GM12873 (cell line): ENCODE data around the gene OR10C1.

ENCODE experiments used
- TF ChIP-seq, protein P1 (sequence below): IDR thresholded peaks from 2 replicates; pipeline ENCODE4 v1.5.1; 2012; ENCODE audit warnings: low read depth, mild to moderate bottlenecking, moderate library complexity, low read length, control low read depth; ENCODE audit not compliant: insufficient read depth; ENCODE audit errors: missing control alignments

OR10C1 gene

GRCh38 chr6:29478740-29479139 lies 39.6 kb downstream of the OR10C1 start:
- TF ChIP-seq, protein P1, sequence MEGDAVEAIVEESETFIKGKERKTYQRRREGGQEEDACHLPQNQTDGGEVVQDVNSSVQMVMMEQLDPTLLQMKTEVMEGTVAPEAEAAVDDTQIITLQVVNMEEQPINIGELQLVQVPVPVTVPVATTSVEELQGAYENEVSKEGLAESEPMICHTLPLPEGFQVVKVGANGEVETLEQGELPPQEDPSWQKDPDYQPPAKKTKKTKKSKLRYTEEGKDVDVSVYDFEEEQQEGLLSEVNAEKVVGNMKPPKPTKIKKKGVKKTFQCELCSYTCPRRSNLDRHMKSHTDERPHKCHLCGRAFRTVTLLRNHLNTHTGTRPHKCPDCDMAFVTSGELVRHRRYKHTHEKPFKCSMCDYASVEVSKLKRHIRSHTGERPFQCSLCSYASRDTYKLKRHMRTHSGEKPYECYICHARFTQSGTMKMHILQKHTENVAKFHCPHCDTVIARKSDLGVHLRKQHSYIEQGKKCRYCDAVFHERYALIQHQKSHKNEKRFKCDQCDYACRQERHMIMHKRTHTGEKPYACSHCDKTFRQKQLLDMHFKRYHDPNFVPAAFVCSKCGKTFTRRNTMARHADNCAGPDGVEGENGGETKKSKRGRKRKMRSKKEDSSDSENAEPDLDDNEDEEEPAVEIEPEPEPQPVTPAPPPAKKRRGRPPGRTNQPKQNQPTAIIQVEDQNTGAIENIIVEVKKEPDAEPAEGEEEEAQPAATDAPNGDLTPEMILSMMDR, result no peak

GRCh38 chr6:29479560-29479959 lies 40.5 kb downstream of the OR10C1 start:
- TF ChIP-seq, protein P1, result no peak

- TF ChIP-seq, protein P1, result no peak
These were observed 44.1 kb downstream of the OR10C1 start for GRCh38 chr6:29483186-29483585.

DNA sequence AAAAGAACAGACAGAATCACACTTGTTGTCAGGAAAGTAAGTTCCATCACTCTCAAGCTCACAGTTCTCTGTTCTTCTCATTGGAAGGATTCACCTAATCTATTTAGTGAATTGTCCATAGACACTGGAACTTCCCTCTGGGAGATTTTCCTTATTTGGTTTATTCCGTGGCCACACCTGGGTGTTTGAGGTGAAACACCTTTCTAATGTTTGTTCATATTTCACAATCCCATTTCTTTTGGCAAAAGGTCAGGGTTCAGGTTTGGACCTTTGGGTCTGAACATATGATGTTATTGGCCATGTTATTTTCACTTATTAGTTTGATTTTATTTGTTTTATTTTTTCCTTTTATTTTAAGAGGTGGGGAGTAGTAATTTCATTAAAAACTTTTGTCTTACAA lies 44.6 kb downstream of the OR10C1 start:
- TF ChIP-seq, protein P1, result no peak

- TF ChIP-seq, protein P1, result no peak
These were observed 47.5 kb downstream of the OR10C1 start for GRCh38 chr6:29486577-29486976.

DNA sequence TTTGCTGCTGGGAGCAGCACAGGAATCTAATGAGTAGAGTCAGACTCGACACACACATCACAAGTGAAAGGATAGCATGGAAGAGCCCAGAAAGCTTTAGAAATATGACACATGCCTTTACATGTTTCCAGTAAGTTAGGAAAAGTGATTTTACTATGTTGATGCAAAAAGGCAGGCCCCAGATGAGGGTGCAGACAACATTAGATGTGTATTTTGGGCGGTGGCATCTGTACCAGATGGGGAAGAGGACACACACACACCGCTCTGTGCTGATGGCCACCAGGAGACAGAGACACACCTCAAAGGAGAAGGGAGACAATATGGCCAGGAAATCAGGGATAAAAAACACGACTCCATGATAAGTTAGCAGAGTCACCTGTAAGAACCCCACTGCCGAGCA lies 48.0 kb downstream of the OR10C1 start:
- TF ChIP-seq, protein P1, result no peak

DNA sequence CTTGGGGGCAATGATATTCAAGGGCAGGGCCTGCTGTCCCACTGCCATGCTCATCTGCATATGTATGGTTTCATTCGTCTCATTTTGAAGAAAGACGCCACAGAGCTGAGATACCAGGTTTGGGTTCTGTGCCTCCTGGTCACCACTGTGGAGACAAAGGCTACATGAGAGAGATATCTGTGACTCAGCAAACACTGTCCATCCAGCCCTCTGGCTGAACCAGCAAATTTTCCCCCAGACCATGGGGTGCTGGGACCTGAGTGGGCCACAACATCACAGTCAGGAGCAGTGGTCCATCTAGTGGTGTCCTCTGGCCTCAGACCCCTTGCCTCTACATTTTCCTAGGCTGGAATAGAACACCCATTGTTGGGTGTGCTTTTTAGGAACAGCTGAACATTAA lies 48.6 kb downstream of the OR10C1 start, which contains the start of gene MAS1L:
TSS of gene MAS1L (minus strand) at position 297 of the 400 bp plus-strand sequence. CDS start at position 243, 54 bp downstream.
- TF ChIP-seq, protein P1, result no peak
